ENCODE measurements around the gene DHODH.

DNA sequence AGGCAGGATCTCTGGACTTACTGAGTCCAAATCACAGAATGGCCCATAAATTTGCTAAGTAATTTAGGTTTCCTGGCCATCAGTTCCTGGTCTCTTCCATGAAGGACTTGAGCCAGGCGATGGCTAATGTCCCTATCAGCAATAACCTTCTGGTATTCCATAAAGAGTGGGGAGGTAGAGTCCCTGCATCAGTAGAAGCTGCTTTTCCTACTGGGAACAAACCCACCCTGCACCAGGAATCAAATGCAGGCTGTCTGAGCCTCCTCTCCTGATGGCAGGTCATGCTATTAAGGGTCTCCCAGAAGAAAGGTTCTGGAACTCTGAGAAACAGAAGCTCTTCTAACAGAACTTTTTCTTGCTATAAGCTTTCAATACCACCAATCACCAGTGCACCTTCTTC is 53.0 kb downstream of the DHODH start:
- TF ChIP-seq, protein P1, sequence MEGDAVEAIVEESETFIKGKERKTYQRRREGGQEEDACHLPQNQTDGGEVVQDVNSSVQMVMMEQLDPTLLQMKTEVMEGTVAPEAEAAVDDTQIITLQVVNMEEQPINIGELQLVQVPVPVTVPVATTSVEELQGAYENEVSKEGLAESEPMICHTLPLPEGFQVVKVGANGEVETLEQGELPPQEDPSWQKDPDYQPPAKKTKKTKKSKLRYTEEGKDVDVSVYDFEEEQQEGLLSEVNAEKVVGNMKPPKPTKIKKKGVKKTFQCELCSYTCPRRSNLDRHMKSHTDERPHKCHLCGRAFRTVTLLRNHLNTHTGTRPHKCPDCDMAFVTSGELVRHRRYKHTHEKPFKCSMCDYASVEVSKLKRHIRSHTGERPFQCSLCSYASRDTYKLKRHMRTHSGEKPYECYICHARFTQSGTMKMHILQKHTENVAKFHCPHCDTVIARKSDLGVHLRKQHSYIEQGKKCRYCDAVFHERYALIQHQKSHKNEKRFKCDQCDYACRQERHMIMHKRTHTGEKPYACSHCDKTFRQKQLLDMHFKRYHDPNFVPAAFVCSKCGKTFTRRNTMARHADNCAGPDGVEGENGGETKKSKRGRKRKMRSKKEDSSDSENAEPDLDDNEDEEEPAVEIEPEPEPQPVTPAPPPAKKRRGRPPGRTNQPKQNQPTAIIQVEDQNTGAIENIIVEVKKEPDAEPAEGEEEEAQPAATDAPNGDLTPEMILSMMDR (IDR thresholded peaks at IDR 0.05) = no peak
- no peak for TF ChIP-seq EZH2 (IDR thresholded peaks at IDR 0.05; ENCODE audit: borderline replicate concordance, insufficient read depth, low read depth, low read length, poor library complexity, severe bottlenecking)

Measured in B cell (primary cell).